Prostate gland (tissue), 2 donors: ENCODE data around the gene CARS1. TPM values are rescaled to one million over a fixed set of nuclear protein-coding genes. Genes with fewer than 3 reads are reported as not detected.

Experiments used
- DNase-seq: peaks from one replicate; pipeline ENCODE4 v3.0.0-alpha.2; 2019; ENCODE audit warnings: low spot score
- H3K27ac ChIP-seq, 2 donors: fragments of 200-600 bp; sonication (generic); 2 replicates each; pipeline ENCODE4 v1.5.1; 2017 to 2019
- H3K27me3 ChIP-seq: fragments of 200-600 bp; sonication (generic); replicated peaks from 2 replicates; pipeline ENCODE4 v1.5.1; 2019; ENCODE audit not compliant: insufficient read depth
- H3K36me3 ChIP-seq, 2 donors: fragments of 200-600 bp; sonication (generic); 1 replicate in 1 of 2; 2 replicates in 1 of 2; pipeline versions ENCODE4 v1.5.1 to v1.8.1; 2017 to 2019
- H3K4me1 ChIP-seq: fragments of 200-600 bp; sonication (generic); replicated peaks from 2 replicates; pipeline ENCODE4 v1.5.1; 2019
- H3K4me3 ChIP-seq, 2 donors: fragments of 200-600 bp; sonication (generic); 2 replicates each; pipeline ENCODE4 v1.5.1; 2017 to 2019
- H3K9me3 ChIP-seq: fragments of 200-600 bp; sonication (generic); 2 replicates; pipeline ENCODE4 v1.5.1; 2017
- POLR2A ChIP-seq: fragments of 450-650 bp; IDR thresholded peaks from one replicate; pipeline ENCODE4 v1.6.1; 2016; ENCODE audit warnings: antibody characterized with exemption, mild to moderate bottlenecking
- POLR2AphosphoS5 ChIP-seq: sonication (generic); formaldehyde crosslinking; IDR thresholded peaks from one replicate; pipeline ENCODE4 v1.6.1; 2017; ENCODE audit warnings: antibody characterized with exemption
- WGBS: methylation state at CpG from one replicate; pipeline ENCODE4 v1.1.5; 2018; 5-methylcytosine and 5-hydroxymethylcytosine counted together
- intact Hi-C: fragments of 100-400 bp; cut with DNase I; formaldehyde crosslinking; loops from one replicate; pipeline ENCODE4 v1.14.2; 2022
- total RNA-seq, 2 donors: library from RNA; depleted of rRNA; stranded (reverse); fragments of >200 nt; gene quantifications; one replicate each; pipeline ENCODE4 v1.1.0, GENCODE V29; 2016
- TF ChIP-seq, protein P1 (sequence below), 4 experiments: fragments of 200-600 bp in 2 of 4; fragments of 450-650 bp in 2 of 4; sonication (generic) in 2 of 4; IDR thresholded peaks; 1 replicate in 3 of 4; 2 replicates in 1 of 4; pipeline ENCODE4 v1.5.1; 2016 to 2019; ENCODE audit warnings: antibody characterized with exemption in 4 of 4, mild to moderate bottlenecking in 2 of 4, moderate library complexity in 2 of 4

CARS1 gene
- total RNA-seq, 2 donors from 2014 or later: 25.6 to 28.9 TPM

DNA sequence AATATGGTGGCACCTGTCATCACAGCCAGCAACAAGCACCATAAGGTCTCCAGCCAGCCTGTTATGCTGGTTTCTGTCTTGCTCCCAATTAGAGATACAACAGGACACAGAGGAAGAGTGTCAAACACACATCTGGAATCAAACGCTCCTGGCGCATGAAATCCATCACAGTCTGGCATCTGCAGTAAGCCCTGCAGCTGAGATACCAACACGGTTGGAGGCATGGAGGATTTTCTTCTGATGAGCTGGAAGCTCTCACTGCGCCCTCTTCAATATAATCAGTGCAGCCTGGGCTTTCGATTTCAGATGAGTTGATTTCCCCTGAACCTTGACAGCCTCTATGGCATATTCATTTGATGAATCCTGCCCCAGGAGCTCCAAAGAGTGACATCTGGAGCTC is 27.8 kb upstream of the CARS1 start:
- H3K9me3 ChIP-seq: no peaks in the 10 kb centered on the region
- TF ChIP-seq POLR2A (no peak), POLR2AphosphoS5 (no peak)
- TF ChIP-seq, protein P1, sequence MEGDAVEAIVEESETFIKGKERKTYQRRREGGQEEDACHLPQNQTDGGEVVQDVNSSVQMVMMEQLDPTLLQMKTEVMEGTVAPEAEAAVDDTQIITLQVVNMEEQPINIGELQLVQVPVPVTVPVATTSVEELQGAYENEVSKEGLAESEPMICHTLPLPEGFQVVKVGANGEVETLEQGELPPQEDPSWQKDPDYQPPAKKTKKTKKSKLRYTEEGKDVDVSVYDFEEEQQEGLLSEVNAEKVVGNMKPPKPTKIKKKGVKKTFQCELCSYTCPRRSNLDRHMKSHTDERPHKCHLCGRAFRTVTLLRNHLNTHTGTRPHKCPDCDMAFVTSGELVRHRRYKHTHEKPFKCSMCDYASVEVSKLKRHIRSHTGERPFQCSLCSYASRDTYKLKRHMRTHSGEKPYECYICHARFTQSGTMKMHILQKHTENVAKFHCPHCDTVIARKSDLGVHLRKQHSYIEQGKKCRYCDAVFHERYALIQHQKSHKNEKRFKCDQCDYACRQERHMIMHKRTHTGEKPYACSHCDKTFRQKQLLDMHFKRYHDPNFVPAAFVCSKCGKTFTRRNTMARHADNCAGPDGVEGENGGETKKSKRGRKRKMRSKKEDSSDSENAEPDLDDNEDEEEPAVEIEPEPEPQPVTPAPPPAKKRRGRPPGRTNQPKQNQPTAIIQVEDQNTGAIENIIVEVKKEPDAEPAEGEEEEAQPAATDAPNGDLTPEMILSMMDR (IDR thresholded peaks at IDR 0.05): no peak
- H3K27ac ChIP-seq: no peak overlapping the region
- 63% methylated on average over 5 of the region's 5 CpGs for WGBS
- no peak for DNase-seq
- H3K36me3 ChIP-seq: no peaks in the 10 kb centered on the region
- intact Hi-C loops: no loop called here
- H3K4me1 ChIP-seq: no peaks in the 10 kb centered on the region
- no peaks in the 10 kb centered on the region for H3K27me3 ChIP-seq
- no peak overlapping the region for H3K4me3 ChIP-seq

DNA sequence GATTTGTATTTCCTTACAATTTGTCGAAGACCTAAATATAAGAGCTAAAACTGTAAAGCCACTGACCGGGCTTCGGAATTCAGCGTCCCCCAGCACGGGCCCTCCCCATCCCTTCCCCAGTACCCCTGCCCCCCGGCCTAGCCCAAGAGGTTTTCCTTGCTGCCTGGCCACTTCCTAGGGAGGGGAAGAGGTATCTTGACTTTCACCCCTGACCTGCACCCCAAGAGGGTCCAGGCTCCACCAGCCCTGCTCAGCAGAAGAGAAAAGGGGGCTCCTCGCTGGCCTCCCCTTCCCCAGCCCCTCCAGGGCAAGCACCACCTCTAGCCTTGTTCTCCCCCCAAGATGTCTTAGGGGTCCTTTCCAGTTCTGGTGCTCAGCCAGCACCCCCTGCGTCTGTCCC is 26.1 kb upstream of the CARS1 start:
- Histone ChIP-seq H3K4me3 (no peak overlapping the region), H3K27me3 (no peaks in the 10 kb centered on the region), H3K4me1 (no peaks in the 10 kb centered on the region), H3K27ac (no peak overlapping the region), H3K9me3 (no peaks in the 10 kb centered on the region), H3K36me3 (no peaks in the 10 kb centered on the region)
- intact Hi-C loops: no loop called here
- no peak for DNase-seq
- TF ChIP-seq, protein P1 (IDR thresholded peaks at IDR 0.05): no peak
- TF ChIP-seq POLR2AphosphoS5: no peak
- 82% methylated on average over 8 of the region's 8 CpGs for WGBS

DNA sequence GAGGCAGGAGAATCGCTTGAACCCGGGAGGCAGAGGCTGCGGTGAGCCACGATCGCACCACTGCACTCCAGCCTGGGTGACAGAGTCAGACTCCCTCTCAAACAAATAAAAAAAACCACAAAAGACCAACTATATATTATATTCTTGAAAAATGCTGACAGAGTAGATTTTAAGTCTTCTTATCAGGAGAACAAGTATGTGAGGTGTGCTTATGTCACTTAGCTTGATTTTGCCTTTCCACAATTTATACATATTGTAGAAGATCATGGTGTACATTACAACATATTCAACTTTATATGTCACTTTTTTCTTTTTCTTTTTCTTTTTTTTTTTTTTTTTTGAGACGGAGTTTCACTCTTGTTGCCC is 24.1 kb upstream of the CARS1 start:
- DNase-seq: no peak
- no peaks in the 10 kb centered on the region for H3K36me3 ChIP-seq
- 74% methylated on average over 6 of the region's 6 CpGs for WGBS
- no peak for TF ChIP-seq POLR2AphosphoS5
- no peak for TF ChIP-seq POLR2A
- TF ChIP-seq, protein P1 (IDR thresholded peaks at IDR 0.05): no peak
- no peaks in the 10 kb centered on the region for H3K27me3 ChIP-seq
- H3K9me3 ChIP-seq: no peaks in the 10 kb centered on the region
- no peak overlapping the region for H3K4me3 ChIP-seq
- intact Hi-C loops: no loop called here
- no peak overlapping the region for H3K27ac ChIP-seq
- H3K4me1 ChIP-seq: no peaks in the 10 kb centered on the region

DNA sequence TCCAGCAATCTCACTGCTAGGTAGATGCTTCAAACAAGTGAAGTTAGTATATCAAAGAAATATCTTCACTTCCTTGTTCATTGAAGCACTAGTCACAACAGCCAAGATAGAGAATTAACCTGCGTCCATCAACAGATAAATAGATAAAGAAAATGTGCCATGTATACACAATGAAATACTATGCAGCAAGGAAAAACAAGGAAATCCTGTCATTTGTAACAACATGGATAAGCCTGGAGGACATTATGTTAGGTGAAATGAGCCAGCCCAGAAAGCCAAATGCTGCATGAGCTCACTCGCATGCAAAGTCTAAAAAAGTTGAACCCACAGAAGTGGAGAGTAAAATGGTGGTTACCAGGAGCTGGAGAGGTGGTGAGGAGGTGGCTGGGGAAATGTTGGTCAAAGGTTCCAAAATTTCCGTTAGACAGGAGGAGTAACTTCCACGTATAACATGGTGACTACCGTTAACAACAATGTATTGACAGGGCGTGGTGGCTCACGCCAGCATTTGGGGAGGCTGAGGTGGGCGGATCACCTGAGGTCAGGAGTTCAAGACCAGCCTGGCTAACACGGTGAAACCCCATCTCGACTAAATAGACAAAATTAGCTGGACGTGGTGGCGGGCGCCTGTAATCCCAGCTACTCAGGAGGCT is 23.6 kb upstream of the CARS1 start:
- Histone ChIP-seq H3K9me3 (no peaks in the 10 kb centered on the region), H3K4me3 (no peak overlapping the region), H3K36me3 (no peaks in the 10 kb centered on the region), H3K27ac (no peak overlapping the region), H3K4me1 (no peaks in the 10 kb centered on the region), H3K27me3 (no peaks in the 10 kb centered on the region)
- intact Hi-C loops: no loop called here
- no peak for DNase-seq
- no peak for TF ChIP-seq POLR2A
- 75% methylated on average over 13 of the region's 13 CpGs for whole genome bisulfite sequencing

DNA sequence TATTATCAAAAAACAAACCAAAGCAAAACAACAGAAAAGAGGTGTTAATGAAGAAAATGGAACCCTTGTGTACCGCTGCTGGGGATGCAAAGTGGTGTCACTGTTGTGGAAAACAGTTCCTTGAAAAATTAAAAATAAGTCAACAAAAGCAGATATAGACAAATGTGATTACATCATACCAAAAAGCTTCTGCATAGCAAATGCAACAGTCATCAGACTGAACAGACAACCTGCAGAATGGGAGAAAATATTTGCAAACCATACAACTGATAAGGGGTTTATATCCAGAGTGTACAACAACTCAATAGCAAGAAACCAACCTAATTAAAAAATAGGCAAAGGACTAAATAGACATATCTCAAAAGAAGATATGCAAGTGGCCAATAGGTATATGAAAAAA is 22.9 kb upstream of the CARS1 start:
- Histone ChIP-seq H3K4me3 (no peak overlapping the region), H3K9me3 (no peaks in the 10 kb centered on the region), H3K4me1 (no peaks in the 10 kb centered on the region), H3K27ac (no peak overlapping the region), H3K36me3 (no peaks in the 10 kb centered on the region), H3K27me3 (no peaks in the 10 kb centered on the region)
- TF ChIP-seq POLR2A (no peak), POLR2AphosphoS5 (no peak)
- TF ChIP-seq, protein P1 (IDR thresholded peaks at IDR 0.05): no peak
- intact Hi-C loops: no loop called here
- no peak for DNase-seq
- 89% methylated on average over 1 of the region's 1 CpG for WGBS
